GM23248 (cell line): ENCODE results near the gene DLG2. TPM values are rescaled to one million over a fixed set of nuclear protein-coding genes. Genes with fewer than 3 reads are reported as not detected.

ENCODE experiments used
- DNase-seq: peaks from one replicate; pipeline ENCODE4 v3.0.0-alpha.2; 2015
- H2AFZ ChIP-seq: fragments of 200-600 bp; sonication (generic); 2 replicates; pipeline ENCODE4 v1.6.1; 2016; ENCODE audit warnings: antibody characterized with exemption
- H3F3A ChIP-seq: fragments of 200-600 bp; sonication (generic); 2 replicates; pipeline ENCODE4 v1.6.1; 2016; ENCODE audit warnings: mild to moderate bottlenecking, antibody characterized with exemption, mixed run types; ENCODE audit not compliant: insufficient read depth
- H3K27ac ChIP-seq: fragments of 200-600 bp; sonication (generic); 2 replicates; pipeline ENCODE4 v1.5.1; 2016; ENCODE audit warnings: mild to moderate bottlenecking
- H3K27me3 ChIP-seq: fragments of 200-600 bp; sonication (generic); replicated peaks from 2 replicates; pipeline ENCODE4 v1.6.1; 2016; ENCODE audit warnings: mild to moderate bottlenecking; ENCODE audit not compliant: insufficient read depth
- H3K36me3 ChIP-seq: fragments of 200-600 bp; sonication (generic); 2 replicates; pipeline ENCODE4 v1.6.1; 2016; ENCODE audit warnings: low read depth, mild to moderate bottlenecking
- H3K4me1 ChIP-seq: fragments of 200-600 bp; sonication (generic); 2 replicates; pipeline ENCODE4 v1.6.1; 2016; ENCODE audit warnings: mild to moderate bottlenecking; ENCODE audit not compliant: insufficient read depth
- H3K4me2 ChIP-seq: fragments of 200-600 bp; sonication (generic); one replicate; pipeline ENCODE4 v1.6.1; 2016; ENCODE audit warnings: mild to moderate bottlenecking; ENCODE audit not compliant: unreplicated experiment
- H3K4me3 ChIP-seq: fragments of 200-600 bp; sonication (generic); 2 replicates; pipeline ENCODE4 v1.5.1; 2016; ENCODE audit warnings: mild to moderate bottlenecking
- H3K79me2 ChIP-seq: fragments of 200-600 bp; sonication (generic); 2 replicates; pipeline ENCODE4 v1.6.1; 2016; ENCODE audit warnings: mild to moderate bottlenecking; ENCODE audit not compliant: insufficient read depth
- H3K9ac ChIP-seq: fragments of 200-600 bp; sonication (generic); 2 replicates; pipeline ENCODE4 v1.6.1; 2016; ENCODE audit warnings: mild to moderate bottlenecking
- H3K9me2 ChIP-seq: fragments of 200-600 bp; sonication (generic); 2 replicates; pipeline ENCODE4 v1.6.1; 2016; ENCODE audit warnings: mixed run types, mild to moderate bottlenecking, moderate library complexity; ENCODE audit not compliant: insufficient read depth
- H3K9me3 ChIP-seq: fragments of 200-600 bp; sonication (generic); one replicate; pipeline ENCODE4 v1.6.1; 2017; ENCODE audit warnings: low read depth
- H4K20me1 ChIP-seq: fragments of 200-600 bp; sonication (generic); 2 replicates; pipeline ENCODE4 v1.6.0; 2016; ENCODE audit not compliant: insufficient read depth
- EZH2 ChIP-seq: fragments of 200-600 bp; sonication (generic); IDR thresholded peaks from 2 replicates; pipeline ENCODE4 v1.6.1; 2018; ENCODE audit warnings: antibody characterized with exemption, mild to moderate bottlenecking; ENCODE audit not compliant: insufficient read depth, poor library complexity, severe bottlenecking
- EZH2phosphoT487 ChIP-seq: fragments of 200-600 bp; sonication (generic); IDR thresholded peaks from 2 replicates; pipeline ENCODE4 v1.6.1; 2018; ENCODE audit warnings: antibody characterized with exemption, moderate library complexity, mild to moderate bottlenecking, low read depth; ENCODE audit not compliant: insufficient read depth
- WGBS, 2 experiments: methylation state at CpG; one replicate each; pipeline ENCODE4 v1.1.6; 2015 to 2017; ENCODE audit warnings: low lambda C conversion rate in 2 of 2, low coverage in 1 of 2; ENCODE audit errors: missing lambda C conversion rate in 2 of 2; 5-methylcytosine and 5-hydroxymethylcytosine counted together
- in situ Hi-C: fragments of 300-500 bp; cut with MboI; formaldehyde crosslinking; loops from 2 replicates; pipeline ENCODE4 v1.15.0; 2020
- polyA plus RNA-seq: library from polyadenylated mRNA; unstranded; fragments of >200 nt; fragmentation: Nextera tagmentation; extraction: Ambion mirVana; gene quantifications from 2 replicates; pipeline ENCODE4 v1.2.1, GENCODE V29; 2016
- total RNA-seq: library from RNA; depleted of rRNA; stranded (reverse); fragments of >200 nt; shearing (Covaris generic); gene quantifications from 2 replicates; pipeline ENCODE4 v1.2.3, GENCODE V29; 2014

Gene DLG2
- total and polyA plus RNA-seq, 2 experiments from 2014 or later: 1.1 to 1.7 TPM

DNA sequence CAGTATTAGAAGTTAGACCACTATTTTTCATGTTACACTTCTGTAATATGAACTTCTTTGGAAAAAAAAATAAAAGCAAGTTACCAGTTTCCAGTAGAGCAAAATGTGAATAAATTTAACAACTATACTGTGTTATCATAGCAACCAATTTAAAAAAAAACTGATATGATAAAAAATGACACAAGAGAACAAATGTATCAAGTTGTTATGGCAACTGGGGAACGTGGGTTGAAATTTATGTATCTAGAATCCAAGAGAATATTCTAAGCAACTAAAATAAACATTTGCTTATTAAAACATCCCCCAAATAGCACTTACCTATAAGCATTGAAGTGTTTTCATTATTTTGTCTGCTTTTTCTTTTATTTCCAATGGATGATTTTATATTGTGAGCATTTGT, 442.4 kb downstream of the DLG2 start:
- H2AFZ ChIP-seq: no peak overlapping the region
- H3K4me1 ChIP-seq: no peaks in the 10 kb centered on the region
- no peak overlapping the region for H3K4me2 ChIP-seq
- H3F3A ChIP-seq: no peaks in the 10 kb centered on the region
- H3K79me2 ChIP-seq: no peaks in the 10 kb centered on the region
- H3K27ac ChIP-seq: no peak overlapping the region
- no peaks in the 10 kb centered on the region for H3K36me3 ChIP-seq
- 0 to 12% methylated on average over 1 of the region's 1 CpG for WGBS, 2 experiments
- no peaks in the 10 kb centered on the region for H4K20me1 ChIP-seq
- TF ChIP-seq EZH2 (no peak), EZH2phosphoT487 (no peak)
- no peaks in the 10 kb centered on the region for H3K27me3 ChIP-seq
- in situ Hi-C loops: no loop called here
- H3K9me2 ChIP-seq: no peaks in the 10 kb centered on the region
- no peak overlapping the region for H3K4me3 ChIP-seq
- H3K9me3 ChIP-seq: no peaks in the 10 kb centered on the region
- no peak for DNase-seq
- no peak overlapping the region for H3K9ac ChIP-seq

GRCh38 chr11:85182441-85183387, 444.4 kb downstream of the DLG2 start:
- Histone ChIP-seq H4K20me1 (no peaks in the 10 kb centered on the region), H3K4me2 (no peak overlapping the region), H3K27ac (no peak overlapping the region), H3F3A (no peaks in the 10 kb centered on the region), H3K9me2 (no peaks in the 10 kb centered on the region), H3K79me2 (no peaks in the 10 kb centered on the region), H3K9me3 (no peaks in the 10 kb centered on the region), H3K4me3 (no peak overlapping the region), H3K9ac (no peak overlapping the region), H3K36me3 (no peaks in the 10 kb centered on the region), H3K4me1 (no peaks in the 10 kb centered on the region), H3K27me3 (no peaks in the 10 kb centered on the region), H2AFZ (no peak overlapping the region)
- peak; percentile 57 for DNase-seq
- 39 to 45% methylated on average over 4 of the region's 4 CpGs for WGBS, 2 experiments
- TF ChIP-seq EZH2phosphoT487 (no peak), EZH2 (no peak)
- in situ Hi-C loops: no loop called here

DNA sequence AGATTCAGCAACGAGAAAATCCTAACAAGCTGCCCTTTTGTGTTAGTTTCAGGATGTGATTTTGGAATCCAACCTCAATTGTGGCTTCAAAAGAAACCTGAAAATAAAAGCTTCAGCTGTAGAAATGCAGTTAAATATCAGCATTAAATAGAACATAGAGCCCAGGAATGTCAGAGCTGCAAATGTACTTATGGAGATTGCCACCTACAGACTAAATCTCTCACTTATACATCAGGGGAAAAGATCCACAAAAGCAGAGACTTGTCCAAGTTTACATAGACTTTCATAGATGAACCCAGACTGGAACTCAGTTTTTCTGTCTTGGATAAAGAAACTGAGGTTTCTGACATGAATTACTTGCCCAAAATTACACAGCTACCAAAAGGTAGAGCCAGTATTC, 446.6 kb downstream of the DLG2 start:
- Histone ChIP-seq H2AFZ (no peak overlapping the region), H3K79me2 (no peaks in the 10 kb centered on the region), H3K9ac (no peak overlapping the region), H3K36me3 (no peaks in the 10 kb centered on the region), H3K4me1 (no peaks in the 10 kb centered on the region), H3K27ac (no peak overlapping the region), H3F3A (no peaks in the 10 kb centered on the region), H3K4me2 (no peak overlapping the region), H3K27me3 (no peaks in the 10 kb centered on the region), H3K4me3 (no peak overlapping the region), H3K9me2 (no peaks in the 10 kb centered on the region), H3K9me3 (no peaks in the 10 kb centered on the region), H4K20me1 (no peaks in the 10 kb centered on the region)
- DNase-seq: no peak
- TF ChIP-seq EZH2: no peak
- TF ChIP-seq EZH2phosphoT487: no peak
- in situ Hi-C loops: no loop called here
- 30 to 55% methylated on average over 1 of the region's 1 CpG for WGBS, 2 experiments

- no peak for DNase-seq
- Histone ChIP-seq H3F3A (no peaks in the 10 kb centered on the region), H3K9me2 (no peaks in the 10 kb centered on the region), H3K27ac (no peak overlapping the region), H3K4me2 (no peak overlapping the region), H3K36me3 (no peaks in the 10 kb centered on the region), H3K4me1 (no peaks in the 10 kb centered on the region), H3K9me3 (no peaks in the 10 kb centered on the region), H2AFZ (no peak overlapping the region), H3K9ac (no peak overlapping the region), H3K27me3 (no peaks in the 10 kb centered on the region), H3K79me2 (no peaks in the 10 kb centered on the region), H3K4me3 (no peak overlapping the region), H4K20me1 (no peaks in the 10 kb centered on the region)
- in situ Hi-C loops: no loop called here
- WGBS, 2 experiments: 76 to 91% methylated on average over 6 of the region's 6 CpGs
- no peak for TF ChIP-seq EZH2phosphoT487
- no peak for TF ChIP-seq EZH2
Measured at GRCh38 chr11:85171648-85172257, 455.4 kb downstream of the DLG2 start.
